ENCODE results near the gene SULT2B1.

DNA sequence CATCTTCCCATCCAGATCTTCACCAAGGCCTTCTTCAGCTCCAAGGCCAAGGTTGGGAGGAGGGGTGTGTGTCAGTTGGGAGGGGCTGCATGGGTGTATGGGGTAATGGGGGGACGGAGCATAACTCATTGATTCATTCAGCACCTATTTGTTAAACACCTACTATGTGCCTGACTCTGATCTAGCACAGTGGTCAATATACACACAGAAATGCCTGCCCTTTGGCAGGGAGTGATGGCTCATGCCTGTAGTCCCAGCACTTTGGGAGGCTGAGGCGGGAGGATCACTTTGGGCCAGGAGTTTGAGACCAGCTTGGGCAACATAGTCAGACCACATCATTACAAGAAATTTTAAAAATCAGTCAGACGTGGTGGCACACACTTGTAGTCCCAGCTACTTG, 35.4 kb downstream of the SULT2B1 start:
- TF ChIP-seq, protein P1, sequence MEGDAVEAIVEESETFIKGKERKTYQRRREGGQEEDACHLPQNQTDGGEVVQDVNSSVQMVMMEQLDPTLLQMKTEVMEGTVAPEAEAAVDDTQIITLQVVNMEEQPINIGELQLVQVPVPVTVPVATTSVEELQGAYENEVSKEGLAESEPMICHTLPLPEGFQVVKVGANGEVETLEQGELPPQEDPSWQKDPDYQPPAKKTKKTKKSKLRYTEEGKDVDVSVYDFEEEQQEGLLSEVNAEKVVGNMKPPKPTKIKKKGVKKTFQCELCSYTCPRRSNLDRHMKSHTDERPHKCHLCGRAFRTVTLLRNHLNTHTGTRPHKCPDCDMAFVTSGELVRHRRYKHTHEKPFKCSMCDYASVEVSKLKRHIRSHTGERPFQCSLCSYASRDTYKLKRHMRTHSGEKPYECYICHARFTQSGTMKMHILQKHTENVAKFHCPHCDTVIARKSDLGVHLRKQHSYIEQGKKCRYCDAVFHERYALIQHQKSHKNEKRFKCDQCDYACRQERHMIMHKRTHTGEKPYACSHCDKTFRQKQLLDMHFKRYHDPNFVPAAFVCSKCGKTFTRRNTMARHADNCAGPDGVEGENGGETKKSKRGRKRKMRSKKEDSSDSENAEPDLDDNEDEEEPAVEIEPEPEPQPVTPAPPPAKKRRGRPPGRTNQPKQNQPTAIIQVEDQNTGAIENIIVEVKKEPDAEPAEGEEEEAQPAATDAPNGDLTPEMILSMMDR (conservative IDR thresholded peaks at IDR 0.05; ENCODE audit: low read depth, low read length): no peak
- TF ChIP-seq BHLHE40 (IDR thresholded peaks at IDR 0.05; ENCODE audit: low read depth, low read length) (no peak), RCOR1 (IDR thresholded peaks at IDR 0.05; ENCODE audit: insufficient replicate concordance, low read length) (no peak), NFE2L2 (IDR thresholded peaks at IDR 0.05; ENCODE audit: low read depth, low read length) (no peak), POLR2A (IDR thresholded peaks at IDR 0.05; ENCODE audit: low read depth, low read length) (no peak), MAFK (IDR thresholded peaks at IDR 0.05; ENCODE audit: low read depth, low read length) (no peak)
- TF ChIP-seq, protein P2, sequence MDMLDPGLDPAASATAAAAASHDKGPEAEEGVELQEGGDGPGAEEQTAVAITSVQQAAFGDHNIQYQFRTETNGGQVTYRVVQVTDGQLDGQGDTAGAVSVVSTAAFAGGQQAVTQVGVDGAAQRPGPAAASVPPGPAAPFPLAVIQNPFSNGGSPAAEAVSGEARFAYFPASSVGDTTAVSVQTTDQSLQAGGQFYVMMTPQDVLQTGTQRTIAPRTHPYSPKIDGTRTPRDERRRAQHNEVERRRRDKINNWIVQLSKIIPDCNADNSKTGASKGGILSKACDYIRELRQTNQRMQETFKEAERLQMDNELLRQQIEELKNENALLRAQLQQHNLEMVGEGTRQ (IDR thresholded peaks at IDR 0.05; ENCODE audit: low read depth, low read length): no peak
